ENCODE data around the gene VAPA. TPM values are rescaled to one million over a fixed set of nuclear protein-coding genes. Genes with fewer than 3 reads are reported as not detected.

VAPA gene
- total and polyA plus RNA-seq, 2 donors (not counting 1 experiment from before 2014, with no cell fraction given) = 235 to 420 TPM

DNA sequence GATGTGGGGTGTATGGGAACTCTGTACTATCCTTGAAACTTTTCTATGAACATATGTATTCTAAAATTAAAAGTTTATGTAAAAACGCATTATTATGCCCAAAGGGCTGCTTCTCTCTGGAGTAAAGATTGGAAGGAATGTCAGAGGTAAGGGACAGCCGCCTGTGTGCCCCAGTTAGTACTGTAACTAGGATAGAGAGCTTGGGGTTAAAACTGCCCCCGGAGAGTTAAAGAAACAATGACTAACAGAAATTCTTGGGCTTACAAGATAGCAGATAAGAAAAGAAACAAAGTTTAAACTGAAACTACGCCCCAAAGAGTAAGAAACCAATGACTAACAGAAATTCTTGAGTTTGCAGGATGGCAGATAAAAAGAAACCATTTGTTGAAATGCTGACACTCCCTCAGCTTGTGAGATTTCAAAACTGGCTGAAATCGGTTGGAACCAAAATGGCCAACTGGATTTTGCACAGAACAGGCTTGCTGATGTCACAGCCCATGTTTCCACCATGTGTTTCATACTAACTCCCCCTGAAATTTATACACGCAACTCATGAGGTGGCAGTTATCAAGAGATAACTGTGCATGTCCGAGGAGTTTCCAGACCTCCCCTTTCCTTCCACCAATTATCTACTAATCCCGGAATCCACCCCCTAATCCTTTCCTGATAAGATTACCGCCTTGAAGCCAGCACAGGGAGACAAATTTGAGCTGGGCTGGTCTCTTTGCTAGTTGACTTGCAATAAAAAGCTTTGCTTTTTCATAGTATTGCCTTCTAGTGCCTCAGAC lies 36.8 kb upstream of the VAPA start:
- TF ChIP-seq, protein P1, sequence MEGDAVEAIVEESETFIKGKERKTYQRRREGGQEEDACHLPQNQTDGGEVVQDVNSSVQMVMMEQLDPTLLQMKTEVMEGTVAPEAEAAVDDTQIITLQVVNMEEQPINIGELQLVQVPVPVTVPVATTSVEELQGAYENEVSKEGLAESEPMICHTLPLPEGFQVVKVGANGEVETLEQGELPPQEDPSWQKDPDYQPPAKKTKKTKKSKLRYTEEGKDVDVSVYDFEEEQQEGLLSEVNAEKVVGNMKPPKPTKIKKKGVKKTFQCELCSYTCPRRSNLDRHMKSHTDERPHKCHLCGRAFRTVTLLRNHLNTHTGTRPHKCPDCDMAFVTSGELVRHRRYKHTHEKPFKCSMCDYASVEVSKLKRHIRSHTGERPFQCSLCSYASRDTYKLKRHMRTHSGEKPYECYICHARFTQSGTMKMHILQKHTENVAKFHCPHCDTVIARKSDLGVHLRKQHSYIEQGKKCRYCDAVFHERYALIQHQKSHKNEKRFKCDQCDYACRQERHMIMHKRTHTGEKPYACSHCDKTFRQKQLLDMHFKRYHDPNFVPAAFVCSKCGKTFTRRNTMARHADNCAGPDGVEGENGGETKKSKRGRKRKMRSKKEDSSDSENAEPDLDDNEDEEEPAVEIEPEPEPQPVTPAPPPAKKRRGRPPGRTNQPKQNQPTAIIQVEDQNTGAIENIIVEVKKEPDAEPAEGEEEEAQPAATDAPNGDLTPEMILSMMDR (conservative IDR thresholded peaks at IDR 0.05 in 1 of 2, IDR thresholded peaks at IDR 0.05 in 1 of 2; ENCODE audit: low read depth in 1 of 2, low read length in 2 of 2) = no peak
- TF ChIP-seq EZH2 (IDR thresholded peaks at IDR 0.05; ENCODE audit: low read length, missing control alignments) = no peak
- DNase-seq (ENCODE audit: low read depth in 2 of 2) = peak; percentile 93 to 95
- H3K4me2 ChIP-seq (ENCODE audit: extremely low read depth, insufficient read depth, low read length) = peak overlapping the region; percentile 88
- no peaks in the 10 kb centered on the region for H3K9me3 ChIP-seq (ENCODE audit: control insufficient read depth, insufficient read depth, low read depth, low read length)
- H2AFZ ChIP-seq (ENCODE audit: low read length) = peak overlapping the region; percentile 93
- H3K27me3 ChIP-seq (ENCODE audit: control insufficient read depth, insufficient read depth, low read length) = no peaks in the 10 kb centered on the region
- H3K79me2 ChIP-seq (ENCODE audit: control insufficient read depth, insufficient read depth, low read length) = no peaks in the 10 kb centered on the region
- H3K4me1 ChIP-seq (ENCODE audit: control insufficient read depth, extremely low read depth, insufficient read depth, low read length) = peaks cover 10% of the 10 kb centered on the region
- peak overlapping the region; percentile 26 to 39 (median 30) for H3K4me3 ChIP-seq (replicated peaks in 1 of 4; ENCODE audit: control extremely low read depth in 1 of 4, insufficient read depth in 1 of 4, low read depth in 3 of 4, low read length in 4 of 4)
- peak overlapping the region; percentile 89 for H3K27ac ChIP-seq (ENCODE audit: insufficient read depth, low read length)
- H4K20me1 ChIP-seq (ENCODE audit: control insufficient read depth, extremely low read depth, insufficient read depth, low read length) = no peaks in the 10 kb centered on the region
- no peaks in the 10 kb centered on the region for H3K36me3 ChIP-seq (ENCODE audit: control insufficient read depth, insufficient read depth, low read length)
- peak overlapping the region; percentile 61 for H3K9ac ChIP-seq (ENCODE audit: insufficient read depth, low read length)

DNA sequence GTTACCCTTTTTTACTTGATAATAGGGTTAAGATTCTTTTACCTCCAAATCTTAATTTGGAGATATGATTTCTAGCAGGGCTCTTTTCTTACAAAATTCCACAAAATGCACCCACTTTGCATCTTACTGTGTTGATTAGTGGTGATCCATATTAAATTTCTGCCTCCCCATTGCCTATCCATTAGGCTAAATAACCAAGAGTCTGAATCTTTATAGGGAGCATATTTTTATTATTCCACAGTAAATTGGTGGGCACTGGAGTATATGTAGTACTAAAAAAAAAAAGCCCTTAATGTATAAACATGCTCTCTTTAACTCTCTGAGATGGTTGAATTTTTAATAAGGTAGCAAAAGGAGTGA lies 36.2 kb upstream of the VAPA start:
- Histone ChIP-seq H3K4me3 (replicated peaks in 1 of 4; ENCODE audit: control extremely low read depth in 1 of 4, insufficient read depth in 1 of 4, low read depth in 3 of 4, low read length in 4 of 4) (peak overlapping the region; percentile 26 to 39 (median 30)), H3K4me2 (ENCODE audit: extremely low read depth, insufficient read depth, low read length) (peak overlapping the region; percentile 88), H2AFZ (ENCODE audit: low read length) (peak overlapping the region; percentile 93), H3K4me1 (ENCODE audit: control insufficient read depth, extremely low read depth, insufficient read depth, low read length) (peaks cover 10% of the 10 kb centered on the region), H3K79me2 (ENCODE audit: control insufficient read depth, insufficient read depth, low read length) (no peaks in the 10 kb centered on the region), H3K9ac (ENCODE audit: insufficient read depth, low read length) (peak overlapping the region; percentile 61), H3K9me3 (ENCODE audit: control insufficient read depth, insufficient read depth, low read depth, low read length) (no peaks in the 10 kb centered on the region), H3K27me3 (ENCODE audit: control insufficient read depth, insufficient read depth, low read length) (no peaks in the 10 kb centered on the region), H3K36me3 (ENCODE audit: control insufficient read depth, insufficient read depth, low read length) (no peaks in the 10 kb centered on the region), H3K27ac (ENCODE audit: insufficient read depth, low read length) (peak overlapping the region; percentile 89), H4K20me1 (ENCODE audit: control insufficient read depth, extremely low read depth, insufficient read depth, low read length) (no peaks in the 10 kb centered on the region)
- TF ChIP-seq, protein P1 (conservative IDR thresholded peaks at IDR 0.05 in 1 of 2, IDR thresholded peaks at IDR 0.05 in 1 of 2; ENCODE audit: low read depth in 1 of 2, low read length in 2 of 2) = no peak
- TF ChIP-seq EZH2 (IDR thresholded peaks at IDR 0.05; ENCODE audit: low read length, missing control alignments) = no peak
- no peak for DNase-seq (ENCODE audit: low read depth in 2 of 2)

DNA sequence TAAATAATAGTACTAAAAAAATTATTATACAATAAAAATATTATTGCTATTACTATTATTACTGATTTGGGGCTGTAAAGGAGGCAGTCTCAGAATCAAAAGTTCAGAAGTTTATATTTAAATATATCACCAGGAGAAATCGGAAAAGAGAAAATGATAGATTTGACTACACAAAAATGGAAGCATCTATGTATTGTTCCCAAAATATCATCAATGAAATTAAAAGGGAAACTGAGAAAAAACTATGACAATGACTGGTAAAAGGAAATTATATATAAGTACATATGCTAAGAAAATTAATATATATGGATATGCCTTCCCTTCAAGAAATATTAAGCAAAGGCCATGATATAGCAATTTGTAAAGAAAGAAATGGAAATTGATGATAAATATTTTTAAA lies 35.7 kb upstream of the VAPA start:
- Histone ChIP-seq H3K9ac (ENCODE audit: insufficient read depth, low read length) (no peak overlapping the region), H3K79me2 (ENCODE audit: control insufficient read depth, insufficient read depth, low read length) (no peaks in the 10 kb centered on the region), H3K9me3 (ENCODE audit: control insufficient read depth, insufficient read depth, low read depth, low read length) (no peaks in the 10 kb centered on the region), H3K27ac (ENCODE audit: insufficient read depth, low read length) (peak overlapping the region; percentile 89), H2AFZ (ENCODE audit: low read length) (no peak overlapping the region), H3K36me3 (ENCODE audit: control insufficient read depth, insufficient read depth, low read length) (no peaks in the 10 kb centered on the region), H3K4me3 (replicated peaks in 1 of 4; ENCODE audit: control extremely low read depth in 1 of 4, insufficient read depth in 1 of 4, low read depth in 3 of 4, low read length in 4 of 4) (no peak overlapping the region), H4K20me1 (ENCODE audit: control insufficient read depth, extremely low read depth, insufficient read depth, low read length) (no peaks in the 10 kb centered on the region), H3K27me3 (ENCODE audit: control insufficient read depth, insufficient read depth, low read length) (no peaks in the 10 kb centered on the region), H3K4me1 (ENCODE audit: control insufficient read depth, extremely low read depth, insufficient read depth, low read length) (peaks cover 10% of the 10 kb centered on the region), H3K4me2 (ENCODE audit: extremely low read depth, insufficient read depth, low read length) (no peak overlapping the region)
- no peak for DNase-seq (ENCODE audit: low read depth in 2 of 2)
- TF ChIP-seq, protein P1 (conservative IDR thresholded peaks at IDR 0.05 in 1 of 2, IDR thresholded peaks at IDR 0.05 in 1 of 2; ENCODE audit: low read depth in 1 of 2, low read length in 2 of 2) = no peak
- TF ChIP-seq EZH2 (IDR thresholded peaks at IDR 0.05; ENCODE audit: low read length, missing control alignments) = no peak
